ENCODE data around the gene MGAT3. TPM values are rescaled to one million over a fixed set of nuclear protein-coding genes. Genes with fewer than 3 reads are reported as not detected.

The MGAT3 gene
- total RNA-seq, 2 experiments from 2014 or later, result 0.90 to 1.9 TPM

DNA sequence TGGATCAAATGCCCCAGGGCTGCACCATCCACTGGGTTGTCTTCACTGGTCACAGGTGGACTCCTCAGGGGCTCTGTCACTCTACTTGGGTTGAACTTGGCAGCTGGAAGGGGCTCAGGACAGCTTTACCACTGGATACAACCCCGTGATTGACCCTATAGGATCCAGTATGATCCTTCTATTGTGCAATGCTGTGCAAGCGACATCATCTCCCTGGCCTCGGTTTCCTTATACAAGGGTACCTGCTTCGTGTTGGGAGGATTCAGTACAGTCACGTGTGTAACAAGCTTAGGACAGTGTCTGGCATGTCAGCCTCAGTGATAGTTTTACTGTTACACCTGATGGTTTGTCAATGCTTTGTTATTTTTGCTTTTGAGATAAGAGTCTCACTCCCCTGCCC, 24.8 kb downstream of the MGAT3 start:
- ChIA-PET CTCF (interaction anchor here (0.6 to 3.8 kb wide), 5 partner anchors 9 to 150 kb away, joined by 3 to 16 read pairs (median 5); no protein-coding TSS in a partner anchor), POLR2A (interaction anchor here (1.0 kb wide), 1 partner anchor 39 kb away, joined by 3 read pairs; the partner anchor contains the start of gene ATF4)
- Mint-ChIP-seq H3K27me3 (no peaks in the 10 kb centered on the region), H3K36me3 (ENCODE audit: low read depth) (no peaks in the 10 kb centered on the region), H3K4me3 (no peak overlapping the region), H3K4me1 (ENCODE audit: low read depth) (no peaks in the 10 kb centered on the region), H3K27ac (no peak overlapping the region), H3K9me3 (no peaks in the 10 kb centered on the region)
- no peak for DNase-seq
- no peak for ATAC-seq
- intact Hi-C loops (cut with micrococcal nuclease), result no loop called here
- TF ChIP-seq, protein P1, sequence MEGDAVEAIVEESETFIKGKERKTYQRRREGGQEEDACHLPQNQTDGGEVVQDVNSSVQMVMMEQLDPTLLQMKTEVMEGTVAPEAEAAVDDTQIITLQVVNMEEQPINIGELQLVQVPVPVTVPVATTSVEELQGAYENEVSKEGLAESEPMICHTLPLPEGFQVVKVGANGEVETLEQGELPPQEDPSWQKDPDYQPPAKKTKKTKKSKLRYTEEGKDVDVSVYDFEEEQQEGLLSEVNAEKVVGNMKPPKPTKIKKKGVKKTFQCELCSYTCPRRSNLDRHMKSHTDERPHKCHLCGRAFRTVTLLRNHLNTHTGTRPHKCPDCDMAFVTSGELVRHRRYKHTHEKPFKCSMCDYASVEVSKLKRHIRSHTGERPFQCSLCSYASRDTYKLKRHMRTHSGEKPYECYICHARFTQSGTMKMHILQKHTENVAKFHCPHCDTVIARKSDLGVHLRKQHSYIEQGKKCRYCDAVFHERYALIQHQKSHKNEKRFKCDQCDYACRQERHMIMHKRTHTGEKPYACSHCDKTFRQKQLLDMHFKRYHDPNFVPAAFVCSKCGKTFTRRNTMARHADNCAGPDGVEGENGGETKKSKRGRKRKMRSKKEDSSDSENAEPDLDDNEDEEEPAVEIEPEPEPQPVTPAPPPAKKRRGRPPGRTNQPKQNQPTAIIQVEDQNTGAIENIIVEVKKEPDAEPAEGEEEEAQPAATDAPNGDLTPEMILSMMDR (IDR thresholded peaks at IDR 0.05), result no peak

DNA sequence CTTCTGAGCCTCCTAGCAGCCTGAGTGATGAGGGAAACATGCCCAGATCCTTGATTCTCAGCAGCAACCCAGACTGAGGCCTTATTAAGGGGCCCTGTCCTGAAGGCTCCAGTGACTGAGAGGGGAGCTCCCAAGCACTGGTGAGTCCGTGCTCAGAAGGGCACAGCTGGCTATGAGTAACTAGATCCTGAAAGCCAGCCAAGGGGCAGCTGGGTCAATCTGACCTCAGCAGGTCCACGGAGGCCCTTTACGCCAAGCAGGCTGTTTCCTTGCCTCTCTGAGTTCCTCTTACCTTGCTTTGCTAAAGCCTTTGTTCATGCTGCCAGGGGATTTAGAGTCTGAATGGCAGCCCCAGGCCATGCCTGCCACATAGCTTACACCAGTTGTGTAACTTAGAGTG, 26.0 kb downstream of the MGAT3 start:
- ChIA-PET POLR2A (no interaction called here), CTCF (interaction anchor here (0.8 to 3.8 kb wide), 6 partner anchors 10 to 151 kb away, joined by 3 to 16 read pairs (median 5); no protein-coding TSS in a partner anchor)
- Mint-ChIP-seq H3K9me3 (no peaks in the 10 kb centered on the region), H3K4me3 (no peak overlapping the region), H3K4me1 (ENCODE audit: low read depth) (no peaks in the 10 kb centered on the region), H3K36me3 (ENCODE audit: low read depth) (no peaks in the 10 kb centered on the region), H3K27ac (no peak overlapping the region), H3K27me3 (no peaks in the 10 kb centered on the region)
- DNase-seq (no peak), ATAC-seq (no peak)
- TF ChIP-seq, protein P1 (IDR thresholded peaks at IDR 0.05), result no peak
- intact Hi-C loops (cut with micrococcal nuclease), result no loop called here

DNA sequence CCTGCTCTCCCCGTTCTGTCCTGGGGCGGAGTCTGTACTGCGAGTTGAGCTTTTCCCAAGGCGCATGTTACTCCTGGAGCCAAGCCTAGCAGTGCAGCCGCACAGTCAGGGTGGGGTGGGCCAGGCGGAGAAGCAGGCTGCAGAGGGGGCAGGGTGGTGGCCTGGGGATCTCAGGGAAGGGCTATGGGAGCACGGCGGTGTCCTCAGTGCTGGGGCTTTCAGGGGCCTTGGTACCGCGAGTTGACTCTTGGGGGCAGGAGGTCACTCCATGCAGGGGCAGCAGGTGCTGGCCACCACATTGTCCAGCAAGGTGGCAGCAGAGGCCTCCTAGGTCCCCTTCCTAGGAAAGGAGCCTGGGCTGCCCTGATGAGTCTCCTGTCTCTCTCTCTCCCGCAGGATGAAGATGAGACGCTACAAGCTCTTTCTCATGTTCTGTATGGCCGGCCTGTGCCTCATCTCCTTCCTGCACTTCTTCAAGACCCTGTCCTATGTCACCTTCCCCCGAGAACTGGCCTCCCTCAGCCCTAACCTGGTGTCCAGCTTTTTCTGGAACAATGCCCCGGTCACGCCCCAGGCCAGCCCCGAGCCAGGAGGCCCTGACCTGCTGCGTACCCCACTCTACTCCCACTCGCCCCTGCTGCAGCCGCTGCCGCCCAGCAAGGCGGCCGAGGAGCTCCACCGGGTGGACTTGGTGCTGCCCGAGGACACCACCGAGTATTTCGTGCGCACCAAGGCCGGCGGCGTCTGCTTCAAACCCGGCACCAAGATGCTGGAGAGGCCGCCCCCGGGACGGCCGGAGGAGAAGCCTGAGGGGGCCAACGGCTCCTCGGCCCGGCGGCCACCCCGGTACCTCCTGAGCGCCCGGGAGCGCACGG, 30.4 kb downstream of the MGAT3 start:
- CTCF ChIA-PET, result interaction anchor here (1.5 kb wide), 1 partner anchor 9 kb away, joined by 3 read pairs; no protein-coding TSS in a partner anchor
- intact Hi-C loops (cut with micrococcal nuclease), result no loop called here

DNA sequence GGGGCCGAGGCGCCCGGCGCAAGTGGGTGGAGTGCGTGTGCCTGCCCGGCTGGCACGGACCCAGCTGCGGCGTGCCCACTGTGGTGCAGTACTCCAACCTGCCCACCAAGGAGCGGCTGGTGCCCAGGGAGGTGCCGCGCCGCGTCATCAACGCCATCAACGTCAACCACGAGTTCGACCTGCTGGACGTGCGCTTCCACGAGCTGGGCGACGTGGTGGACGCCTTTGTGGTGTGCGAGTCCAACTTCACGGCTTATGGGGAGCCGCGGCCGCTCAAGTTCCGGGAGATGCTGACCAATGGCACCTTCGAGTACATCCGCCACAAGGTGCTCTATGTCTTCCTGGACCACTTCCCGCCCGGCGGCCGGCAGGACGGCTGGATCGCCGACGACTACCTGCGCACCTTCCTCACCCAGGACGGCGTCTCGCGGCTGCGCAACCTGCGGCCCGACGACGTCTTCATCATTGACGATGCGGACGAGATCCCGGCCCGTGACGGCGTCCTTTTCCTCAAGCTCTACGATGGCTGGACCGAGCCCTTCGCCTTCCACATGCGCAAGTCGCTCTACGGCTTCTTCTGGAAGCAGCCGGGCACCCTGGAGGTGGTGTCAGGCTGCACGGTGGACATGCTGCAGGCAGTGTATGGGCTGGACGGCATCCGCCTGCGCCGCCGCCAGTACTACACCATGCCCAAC, 31.2 kb downstream of the MGAT3 start:
- POLR2A ChIA-PET, result no interaction called here

More for the DNA sequence above, 30.4 kb downstream of the MGAT3 start:
- DNase-seq, result no peak
- Mint-ChIP-seq H3K4me3 (no peak overlapping the region), H3K9me3 (no peaks in the 10 kb centered on the region), H3K27me3 (no peaks in the 10 kb centered on the region), H3K36me3 (ENCODE audit: low read depth) (no peaks in the 10 kb centered on the region), H3K4me1 (ENCODE audit: low read depth) (peaks cover 12% of the 10 kb centered on the region), H3K27ac (no peak overlapping the region)
- no peak for ATAC-seq
- TF ChIP-seq, protein P1 (IDR thresholded peaks at IDR 0.05), result no peak
- POLR2A ChIA-PET, result no interaction called here

More for the DNA sequence above, 31.2 kb downstream of the MGAT3 start:
- CTCF ChIA-PET, result interaction anchor here (17.7 kb wide), 1 partner anchor 40 kb away, joined by 323 read pairs; the partner anchor contains the start of gene RPS19BP1
- intact Hi-C loops (cut with micrococcal nuclease), result no loop called here
- no peaks in the 10 kb centered on the region for H3K36me3 Mint-ChIP-seq (ENCODE audit: low read depth)
- no peak for DNase-seq
- no peak overlapping the region for H3K27ac Mint-ChIP-seq
- H3K4me3 Mint-ChIP-seq, result no peak overlapping the region
- peaks cover 12% of the 10 kb centered on the region for H3K4me1 Mint-ChIP-seq (ENCODE audit: low read depth)
- TF ChIP-seq, protein P1 (IDR thresholded peaks at IDR 0.05), result no peak
- no peaks in the 10 kb centered on the region for H3K27me3 Mint-ChIP-seq
- ATAC-seq, result no peak
- H3K9me3 Mint-ChIP-seq, result no peaks in the 10 kb centered on the region

Data from activated CD8-positive, alpha-beta T cell treated with anti-CD3 and anti-CD28 coated beads for 36 hours (primary cell).